ENCODE data around the gene SAMD3. TPM values are rescaled to one million over a fixed set of nuclear protein-coding genes. Genes with fewer than 3 reads are reported as not detected.
"Not testable (repeated sequence)": the region's sequence is repeated elsewhere in the genome, so short reads cannot be mapped to it uniquely, and the experiment has no call there.

The SAMD3 gene
- total and polyA plus RNA-seq, 5 donors = 0.11 to 1.6 (median 1.0) TPM; not detected in 1

- intact Hi-C loops (cut with DNase I) = no loop called here
- DNase-seq = no peak
- Histone ChIP-seq H3K9me3 (ENCODE audit: control insufficient read depth, low read length) (no peaks in the 10 kb centered on the region), H3K4me3 (ENCODE audit: low read length) (no peak overlapping the region), H3K27me3 (ENCODE audit: control insufficient read depth, insufficient read depth) (no peaks in the 10 kb centered on the region), H3K4me1 (ENCODE audit: control insufficient read depth, insufficient read depth, low read length) (no peaks in the 10 kb centered on the region), H3K27ac (ENCODE audit: low read length) (no peak overlapping the region)
- 90% methylated on average over 6 of the region's 6 CpGs for WGBS
- ATAC-seq = no peak
Measured at GRCh38 chr6:130152908-130153510, 69.7 kb downstream of the SAMD3 start.

- ATAC-seq (no peak), DNase-seq (no peak)
- Histone ChIP-seq H3K4me3 (ENCODE audit: low read length) (no peak overlapping the region), H3K4me1 (ENCODE audit: control insufficient read depth, insufficient read depth, low read length) (no peaks in the 10 kb centered on the region), H3K9me3 (ENCODE audit: control insufficient read depth, low read length) (no peaks in the 10 kb centered on the region), H3K27me3 (ENCODE audit: control insufficient read depth, insufficient read depth) (no peaks in the 10 kb centered on the region), H3K27ac (ENCODE audit: low read length) (no peak overlapping the region)
- WGBS = 58% methylated on average over 8 of the region's 8 CpGs
- intact Hi-C loops (cut with DNase I) = no loop called here
Measured at GRCh38 chr6:130150906-130151305, 71.8 kb downstream of the SAMD3 start.

GRCh38 chr6:130149016-130149415 lies 73.7 kb downstream of the SAMD3 start:
- H3K27me3 ChIP-seq (ENCODE audit: control insufficient read depth, insufficient read depth); DNase-seq; intact Hi-C loops (cut with DNase I); H3K4me1 ChIP-seq (ENCODE audit: control insufficient read depth, insufficient read depth, low read length); H3K4me3 ChIP-seq (ENCODE audit: low read length); ATAC-seq; H3K9me3 ChIP-seq (ENCODE audit: control insufficient read depth, low read length); H3K27ac ChIP-seq (ENCODE audit: low read length): not testable (repeated sequence)
- WGBS = 72% methylated on average over 2 of the region's 2 CpGs

- 83% methylated on average over 7 of the region's 7 CpGs for WGBS
- no peak for ATAC-seq
- Histone ChIP-seq H3K9me3 (ENCODE audit: control insufficient read depth, low read length) (no peaks in the 10 kb centered on the region), H3K27me3 (ENCODE audit: control insufficient read depth, insufficient read depth) (no peaks in the 10 kb centered on the region), H3K4me1 (ENCODE audit: control insufficient read depth, insufficient read depth, low read length) (no peaks in the 10 kb centered on the region), H3K27ac (ENCODE audit: low read length) (no peak overlapping the region), H3K4me3 (ENCODE audit: low read length) (no peak overlapping the region)
- intact Hi-C loops (cut with DNase I) = no loop called here
- no peak for DNase-seq
Measured at GRCh38 chr6:130148181-130148580, 74.6 kb downstream of the SAMD3 start.

GRCh38 chr6:130147111-130147510 lies 75.6 kb downstream of the SAMD3 start:
- H3K27me3 ChIP-seq (ENCODE audit: control insufficient read depth, insufficient read depth) = no peaks in the 10 kb centered on the region
- 77% methylated on average over 3 of the region's 3 CpGs for WGBS
- ATAC-seq = no peak
- H3K27ac ChIP-seq (ENCODE audit: low read length) = no peak overlapping the region
- no peak overlapping the region for H3K4me3 ChIP-seq (ENCODE audit: low read length)
- no peaks in the 10 kb centered on the region for H3K9me3 ChIP-seq (ENCODE audit: control insufficient read depth, low read length)
- no peak for DNase-seq
- H3K4me1 ChIP-seq (ENCODE audit: control insufficient read depth, insufficient read depth, low read length) = no peaks in the 10 kb centered on the region
- intact Hi-C loops (cut with DNase I) = no loop called here

GRCh38 chr6:130143709-130144108 lies 79.0 kb downstream of the SAMD3 start:
- Histone ChIP-seq H3K27me3 (ENCODE audit: control insufficient read depth, insufficient read depth) (no peaks in the 10 kb centered on the region), H3K27ac (ENCODE audit: low read length) (no peak overlapping the region), H3K9me3 (ENCODE audit: control insufficient read depth, low read length) (no peaks in the 10 kb centered on the region), H3K4me1 (ENCODE audit: control insufficient read depth, insufficient read depth, low read length) (no peaks in the 10 kb centered on the region), H3K4me3 (ENCODE audit: low read length) (no peak overlapping the region)
- intact Hi-C loops (cut with DNase I) = no loop called here
- DNase-seq (no peak), ATAC-seq (no peak)
- 96% methylated on average over 3 of the region's 3 CpGs for WGBS

GRCh38 chr6:130140084-130140483 lies 82.7 kb downstream of the SAMD3 start:
- no peak overlapping the region for H3K4me3 ChIP-seq (ENCODE audit: low read length)
- DNase-seq = no peak
- no peak overlapping the region for H3K27ac ChIP-seq (ENCODE audit: low read length)
- H3K27me3 ChIP-seq (ENCODE audit: control insufficient read depth, insufficient read depth) = no peaks in the 10 kb centered on the region
- intact Hi-C loops (cut with DNase I) = no loop called here
- H3K9me3 ChIP-seq (ENCODE audit: control insufficient read depth, low read length) = no peaks in the 10 kb centered on the region
- 78% methylated on average over 2 of the region's 2 CpGs for WGBS
- no peaks in the 10 kb centered on the region for H3K4me1 ChIP-seq (ENCODE audit: control insufficient read depth, insufficient read depth, low read length)
- ATAC-seq = no peak

GRCh38 chr6:130138909-130139242 lies 83.9 kb downstream of the SAMD3 start:
- DNase-seq = no peak
- 82% methylated on average over 3 of the region's 3 CpGs for WGBS
- ATAC-seq = no peak
- Histone ChIP-seq H3K4me1 (ENCODE audit: control insufficient read depth, insufficient read depth, low read length) (no peaks in the 10 kb centered on the region), H3K27ac (ENCODE audit: low read length) (no peak overlapping the region), H3K9me3 (ENCODE audit: control insufficient read depth, low read length) (no peaks in the 10 kb centered on the region), H3K27me3 (ENCODE audit: control insufficient read depth, insufficient read depth) (no peaks in the 10 kb centered on the region), H3K4me3 (ENCODE audit: low read length) (no peak overlapping the region)
- intact Hi-C loops (cut with DNase I) = no loop called here

- no peaks in the 10 kb centered on the region for H3K27me3 ChIP-seq (ENCODE audit: control insufficient read depth, insufficient read depth)
- intact Hi-C loops (cut with DNase I) = no loop called here
- H3K27ac ChIP-seq (ENCODE audit: low read length) = no peak overlapping the region
- H3K4me3 ChIP-seq (ENCODE audit: low read length) = no peak overlapping the region
- no peaks in the 10 kb centered on the region for H3K9me3 ChIP-seq (ENCODE audit: control insufficient read depth, low read length)
- 79% methylated on average over 7 of the region's 7 CpGs for WGBS
- H3K4me1 ChIP-seq (ENCODE audit: control insufficient read depth, insufficient read depth, low read length) = no peaks in the 10 kb centered on the region
- no peak for ATAC-seq
- DNase-seq = no peak
Measured at GRCh38 chr6:130138116-130138908, 84.4 kb downstream of the SAMD3 start.

GRCh38 chr6:130136798-130137197 lies 86.0 kb downstream of the SAMD3 start:
- H3K9me3 ChIP-seq (ENCODE audit: control insufficient read depth, low read length) = no peaks in the 10 kb centered on the region
- DNase-seq (no peak), ATAC-seq (no peak)
- no peaks in the 10 kb centered on the region for H3K27me3 ChIP-seq (ENCODE audit: control insufficient read depth, insufficient read depth)
- 93% methylated on average over 2 of the region's 2 CpGs for WGBS
- H3K4me1 ChIP-seq (ENCODE audit: control insufficient read depth, insufficient read depth, low read length) = no peaks in the 10 kb centered on the region
- intact Hi-C loops (cut with DNase I) = no loop called here
- H3K4me3 ChIP-seq (ENCODE audit: low read length) = no peak overlapping the region
- no peak overlapping the region for H3K27ac ChIP-seq (ENCODE audit: low read length)

GRCh38 chr6:130134582-130134981 lies 88.2 kb downstream of the SAMD3 start:
- no peaks in the 10 kb centered on the region for H3K27me3 ChIP-seq (ENCODE audit: control insufficient read depth, insufficient read depth)
- ATAC-seq = no peak
- no peak overlapping the region for H3K27ac ChIP-seq (ENCODE audit: low read length)
- no peak for DNase-seq
- intact Hi-C loops (cut with DNase I) = no loop called here
- 85% methylated on average over 2 of the region's 2 CpGs for WGBS
- no peaks in the 10 kb centered on the region for H3K4me1 ChIP-seq (ENCODE audit: control insufficient read depth, insufficient read depth, low read length)
- no peaks in the 10 kb centered on the region for H3K9me3 ChIP-seq (ENCODE audit: control insufficient read depth, low read length)
- no peak overlapping the region for H3K4me3 ChIP-seq (ENCODE audit: low read length)
